Muscle of leg (tissue), 11 donors: ENCODE results near the gene DPEP3. TPM values are rescaled to one million over a fixed set of nuclear protein-coding genes. Genes with fewer than 3 reads are reported as not detected.

ENCODE experiments used
- DNase-seq: peaks from one replicate; pipeline ENCODE4 v3.0.0; 2013
- H3K27ac ChIP-seq: one replicate; pipeline ENCODE4 v1.5.1; 2013; ENCODE audit warnings: mild to moderate bottlenecking, low read length, control low read depth
- H3K27me3 ChIP-seq: one replicate; pipeline ENCODE4 v1.6.1; 2013; ENCODE audit warnings: low read length; ENCODE audit not compliant: control insufficient read depth, insufficient read depth
- H3K36me3 ChIP-seq: one replicate; pipeline ENCODE4 v1.6.1; 2013; ENCODE audit warnings: low read length; ENCODE audit not compliant: control insufficient read depth, insufficient read depth
- H3K4me1 ChIP-seq: one replicate; pipeline ENCODE4 v1.6.1; 2013; ENCODE audit warnings: low read length; ENCODE audit not compliant: control insufficient read depth, insufficient read depth
- H3K4me3 ChIP-seq: one replicate; pipeline ENCODE4 v1.5.1; 2013; ENCODE audit warnings: low read length, control low read depth
- H3K9me3 ChIP-seq: replicated peaks from 2 replicates; pipeline ENCODE4 v1.6.1; 2013; ENCODE audit warnings: low read depth, low read length; ENCODE audit not compliant: control insufficient read depth
- WGBS: methylation state at CpG from one replicate; pipeline ENCODE4 v1.1.5; 2013; ENCODE audit warnings: missing lambda C conversion rate; ENCODE audit not compliant: insufficient coverage; 5-methylcytosine and 5-hydroxymethylcytosine counted together
- polyA plus RNA-seq, 8 donors: library from polyadenylated mRNA; unstranded; fragments of 120-200 nt; gene quantifications; one replicate each; pipeline versions ENCODE4 v1.2.1 to v1.2.3, GENCODE V29; 2013; ENCODE audit warnings: inconsistent platforms in 1 of 8, low replicate concordance in 1 of 8; ENCODE audit not compliant: insufficient read length in 8 of 8, insufficient read depth in 1 of 8
- total RNA-seq: library from RNA; stranded (reverse); fragments of 120-200 nt; gene quantifications from one replicate; pipeline ENCODE4 v1.2.4, GENCODE V29; 2013

DPEP3 gene
- total and polyA plus RNA-seq, 9 donors = 0.04 to 0.15 (median 0.09) TPM; not detected in 4

GRCh38 chr16:67957622-67958021, 22.7 kb downstream of the DPEP3 start:
- Histone ChIP-seq H3K4me3 (no peak overlapping the region), H3K27me3 (no peaks in the 10 kb centered on the region), H3K27ac (no peak overlapping the region), H3K9me3 (no peaks in the 10 kb centered on the region), H3K36me3 (peaks cover 71% of the 10 kb centered on the region), H3K4me1 (peaks cover 32% of the 10 kb centered on the region)
- DNase-seq = peak; percentile 0
- WGBS = 96% methylated on average over 7 of the region's 9 CpGs

- no peak overlapping the region for H3K27ac ChIP-seq
- WGBS = 72% methylated on average over 9 of the region's 10 CpGs
- peaks cover 23% of the 10 kb centered on the region for H3K4me1 ChIP-seq
Measured at GRCh38 chr16:67954421-67955196, 25.7 kb downstream of the DPEP3 start.

GRCh38 chr16:67953641-67954375, 26.5 kb downstream of the DPEP3 start:
- Histone ChIP-seq H3K36me3 (peaks cover 68% of the 10 kb centered on the region), H3K27me3 (no peaks in the 10 kb centered on the region), H3K4me1 (peaks cover 17% of the 10 kb centered on the region), H3K4me3 (no peak overlapping the region), H3K9me3 (no peaks in the 10 kb centered on the region), H3K27ac (no peak overlapping the region)
- WGBS = 93% methylated on average over 7 of the region's 8 CpGs
- peak; percentile 5 for DNase-seq

More at GRCh38 chr16:67954421-67955196, 25.7 kb downstream of the DPEP3 start:
- Histone ChIP-seq H3K36me3 (peaks cover 69% of the 10 kb centered on the region), H3K9me3 (no peaks in the 10 kb centered on the region), H3K27me3 (no peaks in the 10 kb centered on the region), H3K4me3 (no peak overlapping the region)
- DNase-seq = peak; percentile 0

- H3K4me3 ChIP-seq = no peak overlapping the region
- 62% methylated on average over 12 of the region's 12 CpGs for whole genome bisulfite sequencing
- H3K36me3 ChIP-seq = peaks cover 75% of the 10 kb centered on the region
- peak; percentile 64 for DNase-seq
- H3K27ac ChIP-seq = no peak overlapping the region
- H3K4me1 ChIP-seq = peaks cover 17% of the 10 kb centered on the region
- no peaks in the 10 kb centered on the region for H3K27me3 ChIP-seq
- no peaks in the 10 kb centered on the region for H3K9me3 ChIP-seq
Measured at GRCh38 chr16:67951485-67951884, 28.8 kb downstream of the DPEP3 start.

- peaks cover 85% of the 10 kb centered on the region for H3K36me3 ChIP-seq
- DNase-seq = no peak
- H3K27ac ChIP-seq = no peak overlapping the region
- H3K27me3 ChIP-seq = no peaks in the 10 kb centered on the region
- H3K4me3 ChIP-seq = no peak overlapping the region
- H3K9me3 ChIP-seq = no peaks in the 10 kb centered on the region
- 84% methylated on average over 7 of the region's 16 CpGs for WGBS
- peaks cover 19% of the 10 kb centered on the region for H3K4me1 ChIP-seq
Measured at GRCh38 chr16:67950335-67950843, 29.9 kb downstream of the DPEP3 start.

GRCh38 chr16:67949645-67950044, 30.7 kb downstream of the DPEP3 start:
- 91% methylated on average over 9 of the region's 11 CpGs for WGBS

GRCh38 chr16:67948015-67948414, 32.3 kb downstream of the DPEP3 start:
- Histone ChIP-seq H3K27ac (no peak overlapping the region), H3K4me3 (no peak overlapping the region), H3K36me3 (peaks cover 92% of the 10 kb centered on the region), H3K9me3 (no peaks in the 10 kb centered on the region), H3K27me3 (no peaks in the 10 kb centered on the region), H3K4me1 (peaks cover 41% of the 10 kb centered on the region)
- no peak for DNase-seq
- 93% methylated on average over 15 of the region's 15 CpGs for WGBS

More at GRCh38 chr16:67949645-67950044, 30.7 kb downstream of the DPEP3 start:
- Histone ChIP-seq H3K4me3 (no peak overlapping the region), H3K27ac (no peak overlapping the region), H3K9me3 (no peaks in the 10 kb centered on the region), H3K4me1 (peaks cover 26% of the 10 kb centered on the region), H3K27me3 (no peaks in the 10 kb centered on the region), H3K36me3 (peaks cover 85% of the 10 kb centered on the region)
- DNase-seq = no peak

- peaks cover 40% of the 10 kb centered on the region for H3K4me1 ChIP-seq
- H3K27ac ChIP-seq = no peak overlapping the region
- no peaks in the 10 kb centered on the region for H3K9me3 ChIP-seq
- H3K27me3 ChIP-seq = no peaks in the 10 kb centered on the region
- peaks cover 98% of the 10 kb centered on the region for H3K36me3 ChIP-seq
- H3K4me3 ChIP-seq = no peak overlapping the region
- 89% methylated on average over 20 of the region's 28 CpGs for WGBS
- DNase-seq = no peak
Measured at GRCh38 chr16:67946966-67947558, 33.2 kb downstream of the DPEP3 start.

GRCh38 chr16:67946128-67946569, 34.1 kb downstream of the DPEP3 start:
- Histone ChIP-seq H3K9me3 (no peaks in the 10 kb centered on the region), H3K27ac (no peak overlapping the region), H3K4me1 (peaks cover 31% of the 10 kb centered on the region), H3K27me3 (no peaks in the 10 kb centered on the region), H3K36me3 (peaks cover 98% of the 10 kb centered on the region), H3K4me3 (no peak overlapping the region)
- DNase-seq = no peak
- WGBS = 88% methylated on average over 18 of the region's 20 CpGs
